GDM1 (cell line): ENCODE measurements around the gene SYNE2.

Experiments
- DNase-seq: peaks from one replicate; lab custom pipeline; 2025; lab: John Stamatoyannopoulos, UW

SYNE2 gene

DNA sequence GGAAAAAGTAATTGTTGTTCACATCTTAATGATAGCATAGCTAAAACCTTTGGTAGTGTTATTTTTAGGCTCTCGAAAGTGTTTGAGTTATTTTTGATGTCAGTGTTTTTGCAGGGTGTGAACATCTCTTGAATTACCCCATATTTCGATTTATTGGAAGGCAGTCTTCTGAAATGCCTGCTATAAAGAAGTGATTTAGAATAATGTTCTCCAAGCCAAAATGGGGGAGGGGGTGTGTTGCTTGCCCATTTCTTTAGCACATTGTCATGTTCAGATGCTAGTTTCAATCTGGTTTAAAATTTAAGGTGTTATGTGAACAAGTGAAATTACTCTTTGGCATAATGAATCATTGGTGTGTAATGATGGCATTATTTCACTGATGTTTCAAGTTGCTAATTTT, 110.6 kb downstream of the SYNE2 start:
- no peak for DNase-seq

DNA sequence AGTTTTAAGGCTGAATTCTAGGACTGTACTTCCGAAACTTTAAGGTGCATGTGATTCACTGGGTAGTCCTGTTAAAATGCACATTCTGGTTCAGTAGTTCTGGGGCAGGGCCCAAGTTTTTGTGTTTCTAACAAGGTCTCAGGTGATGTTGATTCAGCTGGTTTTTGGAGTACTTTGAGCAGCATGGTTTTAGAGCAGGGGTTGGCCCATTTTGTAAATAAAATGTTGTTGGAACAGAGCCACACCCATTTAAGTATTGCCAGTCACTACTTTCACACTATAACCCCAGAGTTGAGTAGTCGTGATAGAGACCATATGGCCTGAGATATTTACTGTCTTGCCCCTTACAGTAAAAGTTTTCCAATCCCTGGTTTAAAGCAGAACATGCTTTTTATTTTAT, 111.3 kb downstream of the SYNE2 start:
- DNase-seq = no peak

DNA sequence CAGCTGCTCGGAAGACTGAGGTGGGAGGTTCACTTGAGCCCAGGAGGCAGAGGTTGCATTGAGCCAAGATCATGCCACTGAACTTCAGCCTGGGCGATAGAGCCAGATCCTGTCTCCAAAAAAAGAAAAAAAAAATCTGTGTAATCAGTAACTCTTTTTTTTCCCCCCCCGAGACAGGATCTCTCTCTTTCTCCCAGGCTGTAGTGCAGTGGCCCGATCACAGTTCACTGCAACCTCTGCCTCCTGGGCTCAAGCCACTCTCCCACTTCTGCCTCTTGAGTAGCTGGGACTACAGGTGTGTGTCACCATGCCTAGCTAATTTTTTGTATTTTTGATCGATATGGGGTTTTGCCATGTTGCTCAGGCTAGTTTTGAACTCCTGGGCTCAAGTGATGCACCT, 113.6 kb downstream of the SYNE2 start:
- DNase-seq = no peak

DNA sequence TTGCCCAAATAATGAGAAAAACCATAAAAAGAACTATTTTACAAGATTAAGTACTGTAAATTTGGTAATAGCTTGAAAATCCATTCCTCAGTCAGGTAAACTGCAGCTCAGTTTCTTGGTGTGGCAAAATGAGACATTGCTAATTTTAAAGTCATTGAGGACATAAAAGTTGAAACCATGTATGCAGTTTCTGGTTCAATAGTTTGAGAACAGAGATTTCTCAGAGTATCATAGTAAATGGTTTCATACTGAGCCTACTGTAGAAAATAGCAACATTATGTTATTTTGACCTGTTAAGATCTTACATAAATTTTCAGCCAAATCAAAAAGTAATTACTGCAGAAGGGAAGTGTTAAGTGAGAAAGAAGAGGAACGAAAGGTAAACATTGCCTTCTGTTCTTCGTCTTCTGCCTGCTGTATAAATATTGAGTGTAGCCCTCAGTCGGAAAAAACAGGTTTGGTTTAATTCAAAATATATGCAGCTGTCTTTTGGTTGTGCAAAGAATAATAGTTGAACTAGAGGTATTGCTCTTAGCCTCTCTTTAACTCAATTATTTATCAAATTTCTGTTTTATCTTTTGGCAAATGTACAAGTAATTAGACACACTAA, 119.6 kb downstream of the SYNE2 start:
- no peak for DNase-seq

DNA sequence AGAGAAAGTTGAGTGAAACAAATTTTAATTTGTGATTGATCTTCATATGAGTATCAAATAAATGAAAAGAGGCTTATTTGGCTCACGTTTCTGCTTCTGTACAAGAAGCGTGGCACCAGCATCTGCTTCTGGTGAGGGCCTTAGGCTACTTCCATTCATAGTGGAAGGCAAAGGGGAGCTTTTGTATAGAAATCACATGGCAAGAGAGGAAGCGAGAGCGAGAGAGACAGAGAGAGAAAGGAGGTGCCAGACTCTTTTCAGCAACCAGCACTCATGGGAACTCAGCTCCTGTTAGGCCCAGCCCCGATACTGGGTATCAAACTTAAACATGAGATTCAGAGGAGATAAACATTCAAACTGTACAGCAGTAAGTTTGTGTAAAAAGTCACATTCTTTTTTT, 121.4 kb downstream of the SYNE2 start:
- DNase-seq = no peak

DNA sequence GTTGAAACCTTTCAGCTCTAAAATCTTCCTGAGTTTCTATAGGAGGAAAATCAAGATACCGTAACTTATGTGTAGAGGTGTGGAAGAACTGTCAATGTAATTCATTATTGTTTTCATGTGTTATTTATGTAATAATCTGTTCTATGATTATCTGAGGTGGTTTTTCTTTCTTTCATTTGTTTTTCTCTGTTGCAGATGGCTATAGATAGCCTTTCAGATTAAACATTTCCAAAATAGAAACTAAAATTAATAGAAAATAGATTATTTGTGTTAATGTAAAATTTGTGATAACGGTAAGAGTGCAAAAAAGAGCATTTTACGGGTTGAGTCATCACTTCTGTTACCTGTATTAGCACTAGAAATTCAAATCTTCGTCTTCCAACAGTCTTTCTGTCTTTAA, 128.8 kb downstream of the SYNE2 start:
- DNase-seq = no peak

DNA sequence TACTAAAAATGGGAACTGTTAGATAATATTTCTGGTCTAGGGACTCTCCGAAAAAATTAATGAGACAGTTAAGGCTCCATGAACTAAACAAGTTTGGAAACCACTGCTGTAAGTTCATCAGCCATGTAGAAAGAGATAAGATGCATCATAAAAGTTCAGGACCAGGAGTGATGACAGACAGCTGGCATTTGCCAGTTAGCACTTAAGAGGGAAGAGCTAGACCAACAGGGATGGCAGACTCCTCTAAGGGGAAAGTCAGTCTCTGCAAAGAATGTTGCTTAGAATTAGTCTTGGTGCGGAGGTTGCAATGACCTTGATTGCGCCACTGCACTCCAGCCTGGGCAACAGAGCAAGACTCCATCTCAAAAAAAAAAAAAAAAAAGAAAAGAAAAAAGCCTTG, 129.4 kb downstream of the SYNE2 start:
- DNase-seq = no peak

DNA sequence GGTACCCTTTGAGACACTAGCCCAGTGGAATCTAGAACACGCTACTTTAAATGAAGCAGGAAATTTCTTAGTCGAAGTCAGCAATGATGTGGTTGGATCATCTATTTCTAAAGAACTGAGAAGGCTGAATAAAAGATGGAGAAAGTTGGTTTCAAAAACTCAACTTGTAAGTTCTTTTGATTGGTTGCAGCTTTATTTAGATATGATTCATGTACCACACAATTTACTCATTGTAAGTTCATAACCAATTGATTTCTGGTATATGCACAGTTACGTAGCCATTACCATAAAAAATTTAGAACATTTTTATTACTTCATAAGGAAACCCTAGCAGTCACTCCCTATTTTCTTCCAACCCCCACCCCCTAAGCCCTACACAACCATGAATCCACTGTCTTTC, 129.8 kb downstream of the SYNE2 start:
- no peak for DNase-seq

DNA sequence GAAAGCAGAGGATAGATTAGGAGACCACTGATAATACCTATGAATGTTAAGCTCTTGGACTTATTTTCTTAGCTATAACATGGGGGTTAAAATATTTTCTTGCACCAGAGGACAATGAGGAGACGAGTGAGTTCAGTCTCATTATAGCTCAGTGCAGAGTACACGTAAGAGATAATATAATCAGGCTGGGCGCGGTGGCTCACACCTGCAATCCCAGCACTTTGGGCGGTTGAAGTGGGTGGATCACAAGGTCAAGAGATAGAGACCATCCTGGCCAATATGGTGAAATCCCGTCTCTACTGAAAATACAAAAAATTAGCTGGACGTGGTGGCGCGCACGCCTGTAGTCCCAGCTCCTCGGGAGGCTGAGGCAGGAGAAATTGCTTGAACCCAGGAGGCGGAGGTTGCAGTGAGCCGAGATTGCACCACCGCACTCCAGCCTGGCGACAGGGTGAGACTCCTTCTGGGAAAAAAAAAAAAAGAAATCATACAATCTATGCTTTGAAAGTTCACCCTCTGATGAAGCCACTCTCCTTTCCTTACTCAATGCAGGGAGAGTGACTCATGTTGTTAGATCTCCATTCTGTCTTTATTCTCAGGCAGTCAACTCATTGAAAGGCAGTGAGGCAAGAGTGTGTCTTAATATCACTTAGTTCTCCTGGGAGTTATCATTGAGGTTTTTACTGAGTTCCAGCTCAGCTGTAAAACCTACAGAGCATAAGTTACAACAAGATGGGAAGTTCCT, 134.2 kb downstream of the SYNE2 start:
- DNase-seq = no peak

DNA sequence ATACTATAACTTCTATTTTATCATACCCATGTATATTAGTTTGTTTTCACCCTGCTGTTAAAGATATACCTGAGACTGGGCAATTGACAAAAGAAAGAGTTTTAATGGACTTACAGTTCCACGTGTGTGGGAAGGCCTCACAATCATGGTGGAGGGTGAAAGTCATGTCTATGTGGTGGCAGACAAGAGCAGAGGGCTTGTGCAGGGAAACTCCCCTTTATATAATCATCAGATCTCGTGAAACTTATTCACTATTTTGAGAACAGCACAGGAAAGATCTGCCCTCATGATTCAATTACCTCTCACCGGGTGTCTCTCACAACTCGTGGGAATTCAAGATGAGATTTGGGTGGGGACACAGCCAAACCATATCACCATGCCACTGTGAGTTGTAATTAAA, 135.8 kb downstream of the SYNE2 start:
- no peak for DNase-seq

DNA sequence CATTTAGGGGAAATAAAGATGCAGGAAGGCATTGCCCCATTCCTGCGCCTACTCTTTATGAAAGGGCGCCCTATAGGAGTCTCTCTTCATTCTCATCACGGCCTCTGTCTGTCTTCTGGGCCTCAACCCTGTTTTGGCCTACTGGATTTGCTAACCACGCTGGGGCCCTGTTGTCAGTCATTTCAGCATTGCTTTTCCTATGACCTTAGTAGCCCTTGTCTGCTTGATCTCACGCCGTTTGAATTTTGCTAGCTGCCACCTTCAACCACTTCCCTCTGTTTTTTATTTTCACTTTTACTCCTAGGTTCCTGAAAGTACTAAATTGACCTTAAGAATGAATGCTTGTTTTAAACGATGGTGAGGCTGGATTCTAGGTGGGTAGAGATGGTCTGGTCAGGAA, 139.0 kb downstream of the SYNE2 start:
- no peak for DNase-seq

DNA sequence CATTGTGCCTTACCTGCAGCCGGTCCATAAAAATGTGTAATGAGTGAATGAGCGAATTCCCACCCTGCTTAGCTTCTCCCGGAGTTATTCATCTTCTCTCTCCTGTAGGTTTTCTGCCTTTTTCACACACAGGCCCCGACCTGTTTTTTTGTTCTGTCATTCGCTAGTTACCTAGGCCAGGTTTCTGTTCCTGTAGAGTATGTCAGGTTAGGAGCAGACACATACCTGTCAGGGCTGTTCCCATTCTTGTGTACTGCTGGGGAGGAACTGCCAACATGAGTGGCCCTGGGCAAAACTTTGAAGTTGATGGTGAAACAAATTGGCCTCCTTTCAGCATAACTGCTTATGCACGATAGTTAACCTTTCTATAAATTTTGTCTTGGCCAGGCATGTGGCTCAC, 140.1 kb downstream of the SYNE2 start:
- DNase-seq = no peak

DNA sequence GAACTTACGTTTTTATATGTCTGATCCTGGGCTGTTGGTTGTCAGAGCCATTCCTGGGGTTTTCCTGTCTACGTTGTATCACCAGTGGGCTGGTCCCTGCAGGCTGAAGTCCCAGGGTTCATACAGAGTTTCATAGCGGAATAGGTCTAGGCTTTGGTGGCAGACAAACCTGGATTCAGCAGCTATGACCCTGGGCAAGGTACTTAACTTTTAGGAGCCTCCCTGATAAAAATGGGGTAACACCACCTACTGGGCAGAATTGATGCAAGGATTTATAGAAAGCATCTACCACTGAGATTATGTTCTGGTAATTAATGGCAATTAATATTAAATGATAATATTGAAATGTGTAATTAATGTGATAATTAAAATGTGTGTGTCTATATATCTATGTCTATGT, 141.2 kb downstream of the SYNE2 start:
- no peak for DNase-seq

DNA sequence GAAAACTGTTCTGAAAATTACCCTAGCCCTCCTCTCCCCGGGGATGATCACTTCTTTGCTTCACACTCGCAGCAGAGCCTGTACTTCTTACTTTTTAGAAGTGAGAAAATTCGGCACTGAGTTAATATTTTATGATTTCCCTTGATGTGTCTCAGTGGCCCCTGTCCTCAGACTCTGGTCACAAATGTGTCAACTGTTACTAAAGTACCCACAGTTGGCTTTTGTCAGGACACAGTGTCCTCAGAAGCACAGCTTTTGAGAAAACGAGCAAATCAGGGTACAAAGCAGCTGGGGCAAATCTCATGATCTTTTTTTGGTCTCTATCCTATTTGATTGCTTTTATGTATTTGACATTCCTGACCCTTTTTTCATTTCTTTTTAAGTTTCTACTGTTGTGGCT, 142.5 kb downstream of the SYNE2 start:
- DNase-seq = no peak

DNA sequence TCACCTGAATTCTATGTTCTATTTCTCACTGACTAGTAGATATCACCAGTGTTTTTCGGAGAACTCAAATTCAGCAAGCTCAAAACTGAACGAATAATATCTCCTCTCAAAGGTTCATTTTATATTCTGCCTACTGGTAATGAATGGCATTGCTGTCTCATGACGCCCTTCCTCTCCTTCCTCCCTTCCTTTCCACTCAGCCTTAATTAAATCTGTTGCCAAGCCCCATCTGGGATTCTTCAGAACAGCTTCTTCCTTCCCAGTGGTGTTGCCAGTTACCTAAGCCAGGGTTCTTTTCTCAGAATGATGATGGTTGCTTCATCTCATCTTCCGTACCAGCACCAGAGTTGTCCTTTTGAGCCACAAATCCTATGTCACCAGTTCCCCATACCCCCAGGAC, 143.2 kb downstream of the SYNE2 start:
- DNase-seq = no peak

DNA sequence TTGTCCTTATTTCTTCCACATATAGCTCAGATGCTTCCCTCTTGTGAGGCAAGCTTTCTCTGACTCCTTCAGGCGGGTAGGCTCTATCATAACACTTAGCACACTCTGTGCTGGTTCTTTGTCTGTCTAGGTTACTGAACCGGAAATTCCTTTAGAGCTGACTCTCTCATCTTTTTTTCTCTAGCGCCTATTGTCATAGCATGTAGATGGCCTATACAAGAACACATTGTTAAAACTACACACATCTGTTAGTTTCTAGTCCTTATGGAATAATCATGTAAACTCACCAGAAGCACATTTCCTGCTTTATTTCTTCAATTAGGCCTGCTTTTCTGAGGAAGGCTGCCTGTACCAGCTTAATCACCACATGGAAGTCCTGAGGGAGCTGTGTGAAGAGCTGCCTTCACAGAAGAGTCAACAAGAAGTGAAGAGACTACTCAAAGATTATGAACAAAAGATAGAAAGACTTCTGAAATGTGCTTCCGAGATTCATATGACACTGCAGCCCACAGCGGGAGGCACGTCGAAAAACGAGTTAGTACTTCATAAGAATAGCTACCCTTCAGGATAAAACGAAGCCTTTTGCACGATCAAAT, 143.9 kb downstream of the SYNE2 start:
- DNase-seq = no peak

DNA sequence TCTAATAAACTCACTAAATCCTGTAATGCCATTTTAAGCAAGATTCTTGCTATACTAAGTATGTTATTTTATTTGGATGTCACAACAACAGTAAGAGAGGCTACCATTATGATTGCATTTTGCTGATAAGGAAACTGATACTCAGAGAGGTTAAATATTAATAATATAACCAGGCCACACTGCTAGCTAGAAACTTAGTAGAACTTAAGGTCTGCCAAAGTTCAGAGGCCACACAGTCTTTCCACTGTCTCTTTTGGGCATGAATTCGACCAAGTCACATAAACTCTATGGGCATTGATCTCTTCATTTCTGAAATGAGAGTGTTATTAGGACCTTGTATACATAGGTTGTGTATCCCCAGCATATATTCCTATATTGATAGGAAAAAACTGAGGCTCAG, 147.9 kb downstream of the SYNE2 start:
- no peak for DNase-seq

DNA sequence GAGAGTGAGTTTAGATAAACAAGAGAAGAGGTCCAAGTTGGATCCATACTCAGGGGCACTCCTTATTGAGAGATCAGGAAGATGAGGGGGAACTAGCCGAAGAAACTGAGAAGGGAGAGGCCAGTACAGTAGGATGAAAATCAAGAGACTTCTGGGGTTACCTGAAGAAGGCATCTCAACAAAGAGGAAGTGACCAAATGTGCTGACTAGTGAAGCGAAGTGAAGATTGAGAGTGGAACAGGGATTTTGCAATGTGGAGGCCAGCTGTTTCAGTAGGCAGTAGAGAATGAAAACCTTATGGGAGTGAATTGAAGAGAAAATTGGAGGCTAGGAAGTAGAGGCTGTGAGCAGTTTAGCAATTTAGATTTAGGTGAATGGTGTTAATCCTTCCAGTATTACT, 153.0 kb downstream of the SYNE2 start:
- no peak for DNase-seq

DNA sequence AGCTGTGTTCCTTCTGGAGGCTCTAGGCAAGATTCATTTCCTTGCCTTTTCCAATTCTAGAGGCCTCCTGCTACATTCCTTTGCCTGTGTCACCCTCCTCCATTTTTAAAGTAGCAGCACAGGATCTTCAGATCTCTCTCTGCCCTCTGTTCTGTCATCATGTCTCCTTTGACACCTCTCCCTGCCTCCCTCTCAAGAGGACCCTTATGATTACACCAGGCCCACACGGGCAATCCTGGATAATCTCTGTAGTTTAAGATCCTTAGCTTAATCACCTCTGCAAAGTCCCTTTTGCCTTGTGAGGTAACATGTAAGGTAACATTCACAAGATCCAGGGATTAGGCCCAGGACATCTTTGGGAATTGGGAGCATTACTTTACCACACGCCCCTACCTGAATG, 155.2 kb downstream of the SYNE2 start:
- DNase-seq = no peak

DNA sequence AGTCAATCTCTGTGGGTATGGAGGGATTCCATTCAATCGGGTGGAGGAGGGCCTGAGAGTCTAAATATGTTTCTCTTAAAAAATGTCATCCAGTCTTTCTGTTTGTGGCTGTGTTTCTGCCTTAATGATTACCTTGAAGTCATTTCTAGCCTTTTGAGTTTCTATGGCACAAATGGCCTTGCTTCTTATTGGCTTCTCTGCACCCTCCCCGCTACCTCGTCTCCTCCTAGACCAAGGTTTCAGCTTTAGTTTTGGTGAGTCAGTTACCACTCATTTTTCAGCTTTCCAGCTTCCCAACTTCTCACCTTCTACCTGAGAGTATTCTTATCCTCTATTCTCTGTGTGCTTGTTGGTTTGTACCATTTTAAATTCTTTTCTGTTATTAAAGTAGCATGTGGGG, 159.2 kb downstream of the SYNE2 start:
- no peak for DNase-seq

DNA sequence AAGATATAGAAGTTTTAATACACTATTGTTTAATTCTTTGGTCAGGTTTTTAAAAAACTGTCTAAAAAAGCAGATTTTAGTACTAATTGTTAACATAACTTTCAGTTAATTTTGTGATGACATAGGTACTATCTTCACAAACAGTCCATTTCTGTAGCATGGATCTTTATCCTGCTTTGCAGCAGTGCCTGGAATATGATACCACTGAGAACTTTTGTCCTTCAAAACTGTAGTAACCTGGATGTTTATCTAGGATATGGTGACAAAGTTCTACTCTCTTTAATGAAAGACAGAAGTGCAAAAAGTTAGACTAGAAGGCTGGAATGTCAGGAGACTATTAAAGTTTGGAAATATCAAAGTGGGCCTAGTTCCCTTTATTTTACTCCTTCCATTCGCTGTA, 159.9 kb downstream of the SYNE2 start:
- no peak for DNase-seq

DNA sequence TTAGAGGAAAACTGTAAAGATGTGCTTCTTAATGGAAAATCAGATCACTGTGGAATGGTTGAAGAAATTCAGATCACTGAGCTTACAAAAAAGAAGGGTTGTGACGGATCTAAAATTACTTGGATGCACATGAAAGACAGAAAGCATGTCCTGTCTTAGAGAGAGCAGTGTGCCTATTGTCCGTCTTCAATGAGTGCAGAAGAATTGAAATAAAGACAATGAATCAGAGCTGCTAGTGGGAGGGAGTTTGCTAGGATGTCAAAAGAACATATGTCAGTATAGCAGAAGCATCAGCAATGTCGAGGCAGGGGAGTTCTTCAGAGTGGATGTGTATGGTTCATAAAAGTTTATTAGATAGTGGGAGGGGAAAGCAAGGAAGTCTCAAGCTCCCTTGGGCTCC, 172.7 kb downstream of the SYNE2 start:
- DNase-seq = no peak

DNA sequence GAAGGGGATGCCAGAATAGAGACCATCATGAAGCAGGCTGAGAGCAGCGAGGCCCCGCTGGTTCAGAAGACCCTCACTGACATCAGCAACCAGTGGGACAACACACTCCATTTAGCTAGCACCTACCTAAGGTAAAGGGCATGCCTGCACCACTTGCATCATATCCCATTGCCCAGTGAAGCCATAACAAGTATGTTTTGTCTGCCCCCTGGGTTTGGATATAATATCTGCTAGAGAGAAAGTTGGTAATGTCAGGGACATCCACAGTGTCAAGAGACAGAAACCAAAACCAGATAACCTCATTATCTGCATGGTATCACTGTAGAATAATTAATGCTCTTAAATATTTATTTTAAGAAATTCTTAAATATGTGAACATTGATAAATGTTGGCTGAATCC, 173.8 kb downstream of the SYNE2 start:
- no peak for DNase-seq

DNA sequence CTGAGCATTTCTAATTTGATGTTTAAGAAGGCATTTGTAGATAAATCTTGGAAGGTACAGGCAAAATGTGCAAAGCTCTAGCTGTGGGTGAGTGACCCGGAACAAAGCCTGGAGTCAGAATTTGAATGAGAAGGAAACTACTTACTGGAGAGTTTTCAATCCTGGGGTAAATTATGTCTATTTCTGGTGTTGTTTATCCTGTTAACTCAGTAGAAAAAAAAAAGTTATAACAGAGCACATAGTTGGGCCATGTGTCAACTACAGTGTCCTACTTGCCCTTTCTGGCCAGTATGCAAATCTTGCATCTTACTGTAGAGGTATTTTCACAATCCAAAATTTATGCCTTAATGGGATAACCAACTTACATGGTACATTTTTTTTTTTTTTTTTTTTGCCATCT, 182.3 kb downstream of the SYNE2 start:
- DNase-seq = no peak
